Fibroblast of mammary gland (primary cell): ENCODE results near the gene SMIM35.

Experiments
- DNase-seq: peaks from one replicate; pipeline ENCODE4 v3.0.0-alpha.2; 2010; ENCODE audit warnings: low read depth
- H3K4me3 ChIP-seq: 2 replicates; pipeline ENCODE4 v1.5.1; 2011; ENCODE audit warnings: low read depth, mild to moderate bottlenecking, low read length, moderate library complexity; ENCODE audit not compliant: control insufficient read depth
- TF ChIP-seq, protein P1 (sequence below): conservative IDR thresholded peaks from 2 replicates; pipeline ENCODE4 v1.5.1; 2011; ENCODE audit warnings: low read depth, low read length, inconsistent platforms; ENCODE audit not compliant: control insufficient read depth, insufficient read depth

SMIM35 gene

DNA sequence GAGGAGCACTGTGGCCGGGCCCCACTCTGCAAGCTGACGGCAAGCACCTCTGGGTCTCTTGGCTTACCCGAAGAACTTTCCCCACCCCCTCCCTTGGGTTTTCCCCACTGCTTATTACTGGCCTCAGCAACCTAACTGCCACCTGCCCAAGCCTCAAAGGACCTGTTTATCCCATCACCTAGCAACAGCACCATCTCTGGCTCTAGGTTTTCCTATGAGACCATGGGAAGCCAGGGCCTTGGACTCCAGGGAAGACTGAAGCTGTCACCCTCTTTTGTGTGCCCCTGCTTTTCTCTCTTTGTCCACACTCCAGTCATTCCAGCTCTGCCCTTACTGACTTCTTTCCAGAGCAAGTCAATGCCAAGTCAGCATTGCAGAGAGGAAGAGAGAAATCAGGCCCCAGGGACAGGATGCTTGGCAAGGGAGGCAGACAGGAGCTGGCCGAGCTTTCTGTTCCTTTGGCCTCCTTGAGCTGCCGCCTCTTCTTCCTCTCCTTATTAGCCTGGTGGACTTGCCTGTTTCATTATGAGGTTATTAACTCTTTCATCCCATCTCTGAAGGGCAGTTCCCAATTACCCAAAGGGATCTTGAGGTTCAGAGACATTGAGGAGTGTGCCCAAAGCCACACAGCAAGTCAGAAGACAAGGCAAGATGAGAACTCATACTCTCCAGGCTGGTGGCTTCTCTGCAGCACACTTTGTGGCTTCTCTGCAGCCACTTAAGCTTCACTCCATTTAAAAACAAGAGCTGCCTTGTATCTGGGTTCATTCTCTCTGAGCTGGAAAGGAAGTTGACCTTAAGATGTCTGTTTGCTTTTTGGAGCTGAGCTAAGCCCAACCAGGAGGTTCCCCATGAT is at the start of gene SMIM35:
Gene SMIM35, minus strand, starts transcription at position 51 of the 856 bp plus-strand sequence. CDS start 206 bp downstream, outside the sequence.
- no peak within 1 kb of the TSS for H3K4me3 ChIP-seq
- TF ChIP-seq, protein P1, sequence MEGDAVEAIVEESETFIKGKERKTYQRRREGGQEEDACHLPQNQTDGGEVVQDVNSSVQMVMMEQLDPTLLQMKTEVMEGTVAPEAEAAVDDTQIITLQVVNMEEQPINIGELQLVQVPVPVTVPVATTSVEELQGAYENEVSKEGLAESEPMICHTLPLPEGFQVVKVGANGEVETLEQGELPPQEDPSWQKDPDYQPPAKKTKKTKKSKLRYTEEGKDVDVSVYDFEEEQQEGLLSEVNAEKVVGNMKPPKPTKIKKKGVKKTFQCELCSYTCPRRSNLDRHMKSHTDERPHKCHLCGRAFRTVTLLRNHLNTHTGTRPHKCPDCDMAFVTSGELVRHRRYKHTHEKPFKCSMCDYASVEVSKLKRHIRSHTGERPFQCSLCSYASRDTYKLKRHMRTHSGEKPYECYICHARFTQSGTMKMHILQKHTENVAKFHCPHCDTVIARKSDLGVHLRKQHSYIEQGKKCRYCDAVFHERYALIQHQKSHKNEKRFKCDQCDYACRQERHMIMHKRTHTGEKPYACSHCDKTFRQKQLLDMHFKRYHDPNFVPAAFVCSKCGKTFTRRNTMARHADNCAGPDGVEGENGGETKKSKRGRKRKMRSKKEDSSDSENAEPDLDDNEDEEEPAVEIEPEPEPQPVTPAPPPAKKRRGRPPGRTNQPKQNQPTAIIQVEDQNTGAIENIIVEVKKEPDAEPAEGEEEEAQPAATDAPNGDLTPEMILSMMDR = no peak

DNA sequence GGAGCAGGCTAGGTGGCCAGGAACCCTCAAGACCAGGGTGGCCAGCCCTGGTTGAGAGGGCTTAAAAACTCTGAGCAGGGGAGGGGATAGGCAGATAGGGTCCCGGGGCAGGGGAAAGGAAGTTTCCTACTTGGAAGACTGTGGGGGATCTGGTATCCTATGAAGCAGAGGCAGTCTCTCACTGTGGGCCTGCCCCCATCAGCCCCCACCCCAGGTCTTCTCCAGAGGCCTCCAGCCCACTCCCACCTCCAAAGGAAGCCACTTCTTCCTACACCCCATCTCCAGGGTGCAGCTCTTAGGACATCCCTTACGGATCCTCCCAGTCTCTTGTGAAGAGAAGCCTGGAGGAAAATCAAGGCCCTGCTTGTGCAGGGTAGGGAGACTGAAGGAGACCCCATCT is 49.6 kb upstream of the SMIM35 start:
- DNase-seq = no peak
- H3K4me3 ChIP-seq = no peak overlapping the region
- TF ChIP-seq, protein P1 = no peak

More for the DNA sequence above, at the start of gene SMIM35:
- no peak for DNase-seq

DNA sequence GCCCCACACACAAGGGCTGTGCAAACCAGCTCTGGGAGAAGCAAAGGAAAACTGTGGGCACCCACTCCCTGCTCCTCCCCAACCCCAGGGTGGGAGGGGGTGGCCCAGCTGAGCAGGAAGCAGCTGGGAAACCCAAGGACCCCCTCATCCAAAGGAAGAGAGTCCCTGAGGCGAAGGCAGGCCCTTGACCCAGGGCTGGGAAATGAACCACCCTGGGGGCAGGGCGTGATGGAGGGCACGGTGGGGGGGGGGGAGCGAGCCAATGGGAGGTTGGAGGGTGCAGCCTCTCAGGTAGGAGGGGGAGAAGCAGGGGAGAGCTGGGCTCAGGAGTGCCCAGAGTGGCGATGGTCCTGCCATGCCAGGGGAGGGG is 49.0 kb upstream of the SMIM35 start:
- no peak overlapping the region for H3K4me3 ChIP-seq
- TF ChIP-seq, protein P1 = no peak
- DNase-seq = no peak

DNA sequence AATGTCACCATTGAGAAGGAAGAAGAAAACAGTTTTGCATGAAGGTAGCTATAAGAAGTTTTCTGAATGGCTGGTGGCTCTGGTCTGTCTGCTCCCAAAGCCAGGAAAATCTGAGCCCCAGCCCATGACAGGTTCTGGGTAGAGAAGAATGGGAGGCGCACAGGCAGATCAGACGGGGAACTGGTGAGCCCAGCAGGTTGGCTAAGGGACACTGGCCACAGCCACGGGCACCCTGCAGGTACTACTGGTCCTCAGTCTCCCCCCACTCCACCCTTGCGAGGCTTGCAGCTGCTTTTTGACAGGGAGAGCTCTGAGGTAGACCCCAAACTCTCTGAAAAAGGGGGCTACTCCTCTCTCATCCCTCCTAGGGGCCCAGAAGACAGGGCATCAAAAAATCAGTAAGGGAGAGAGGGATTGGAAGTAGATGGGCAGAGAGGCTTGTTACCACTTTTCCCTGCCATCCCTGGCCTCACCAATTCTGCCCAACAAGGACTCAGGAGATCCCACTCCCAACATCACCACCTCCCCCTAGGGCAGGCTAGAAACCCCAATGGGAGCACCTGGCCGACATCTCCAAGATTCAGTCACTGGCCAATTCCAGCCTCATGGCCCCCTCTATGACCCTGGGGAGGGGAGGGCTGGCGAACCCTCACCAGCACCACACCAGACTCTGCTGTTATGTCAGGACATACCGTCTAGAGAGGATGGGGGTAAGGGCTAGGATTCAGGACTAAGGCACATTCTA is 48.5 kb upstream of the SMIM35 start:
- no peak for DNase-seq
- TF ChIP-seq, protein P1 = no peak
- H3K4me3 ChIP-seq = no peak overlapping the region

DNA sequence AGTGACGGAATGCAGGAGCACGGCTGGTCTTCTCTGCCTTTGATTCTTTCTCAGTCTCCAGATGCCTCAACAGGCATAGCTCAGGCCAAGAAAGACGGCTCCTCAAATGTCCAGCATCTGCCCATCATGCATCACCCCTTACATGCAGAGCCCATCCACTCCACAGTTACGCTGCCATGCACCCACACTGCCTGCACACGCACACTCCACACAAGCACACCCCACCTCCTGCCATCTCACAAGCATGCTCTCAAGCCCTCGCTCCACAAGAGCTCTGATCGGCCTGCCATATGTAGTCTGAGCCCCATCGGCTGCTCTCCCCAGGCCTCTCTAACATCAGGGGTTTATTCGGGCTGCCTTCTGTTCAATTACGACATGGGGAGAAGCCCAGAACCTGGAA is 47.1 kb upstream of the SMIM35 start:
- H3K4me3 ChIP-seq = no peak overlapping the region
- no peak for DNase-seq
- TF ChIP-seq, protein P1 = no peak

DNA sequence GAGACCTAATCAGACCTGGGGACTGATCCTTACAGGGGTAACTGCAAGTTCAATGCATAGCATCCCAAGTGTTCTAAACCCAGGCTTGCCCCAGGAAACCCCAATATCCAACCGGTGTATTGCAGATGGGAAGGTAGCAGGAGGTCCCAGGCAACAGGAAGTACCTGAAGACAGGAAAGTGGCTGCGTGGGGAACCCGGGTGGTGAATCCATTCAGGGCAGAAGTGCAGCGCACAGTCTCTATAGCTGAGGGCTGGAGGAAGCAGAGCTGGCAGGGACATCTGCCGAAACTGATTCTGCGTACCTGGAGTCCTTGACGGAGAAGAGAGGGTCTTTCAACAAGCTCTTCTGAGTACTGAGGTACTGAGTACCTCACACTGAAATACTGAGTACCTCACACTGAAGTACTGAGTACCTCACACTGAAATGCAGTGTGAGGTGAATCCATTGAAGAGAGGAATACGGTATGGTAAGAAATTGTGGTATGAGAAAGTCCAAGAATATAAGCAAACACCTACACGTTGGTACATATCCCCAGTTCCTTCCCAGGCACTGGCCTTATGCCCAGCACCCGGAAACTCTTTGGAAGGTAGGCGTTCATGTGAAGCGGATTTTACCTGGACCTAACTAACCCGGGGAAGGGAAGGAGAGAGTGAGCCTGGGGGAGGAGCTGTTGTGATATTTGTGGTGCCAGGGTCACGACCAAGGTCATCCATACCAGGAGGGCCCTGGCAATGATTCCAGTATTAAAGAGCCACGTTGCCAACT is 45.8 kb upstream of the SMIM35 start:
- H3K4me3 ChIP-seq = no peak overlapping the region
- TF ChIP-seq, protein P1 = no peak
- DNase-seq = no peak
